NCI-H128 (cell line): ENCODE results near the gene KIAA1755.

Experiments
- DNase-seq: peaks from one replicate; lab custom pipeline; 2025; ENCODE audit not compliant: unreplicated experiment; lab: John Stamatoyannopoulos, UW

Gene KIAA1755

GRCh38 chr20:38243709-38244020 lies 16.9 kb downstream of the KIAA1755 start:
- no peak for DNase-seq

GRCh38 chr20:38242848-38243708 lies 17.5 kb downstream of the KIAA1755 start:
- DNase-seq, result no peak

GRCh38 chr20:38241201-38241600 lies 19.3 kb downstream of the KIAA1755 start:
- DNase-seq, result no peak

- DNase-seq, result no peak
These were observed 21.1 kb downstream of the KIAA1755 start for GRCh38 chr20:38239441-38239840.

DNA sequence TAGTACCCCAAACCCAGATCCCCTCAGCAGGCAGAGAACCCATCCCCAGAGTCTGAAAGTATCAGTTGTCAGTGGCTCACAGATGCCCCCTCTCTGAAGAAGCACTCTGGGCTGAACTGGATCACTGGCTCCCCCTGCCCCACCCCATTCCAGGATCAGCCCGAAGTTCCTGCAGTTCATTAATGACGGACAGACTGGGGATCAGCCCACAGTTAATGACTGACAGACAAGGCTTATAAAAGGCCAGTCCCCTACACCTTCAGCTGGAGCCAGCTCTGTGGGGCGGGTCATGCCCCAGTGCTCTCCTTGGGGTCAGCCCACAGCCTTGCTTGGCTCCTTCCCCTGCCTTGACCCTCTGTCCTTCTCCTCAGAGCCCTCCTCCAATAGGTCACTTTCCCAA lies 21.7 kb downstream of the KIAA1755 start:
- no peak for DNase-seq

GRCh38 chr20:38237381-38237780 lies 23.2 kb downstream of the KIAA1755 start:
- DNase-seq, result no peak

DNA sequence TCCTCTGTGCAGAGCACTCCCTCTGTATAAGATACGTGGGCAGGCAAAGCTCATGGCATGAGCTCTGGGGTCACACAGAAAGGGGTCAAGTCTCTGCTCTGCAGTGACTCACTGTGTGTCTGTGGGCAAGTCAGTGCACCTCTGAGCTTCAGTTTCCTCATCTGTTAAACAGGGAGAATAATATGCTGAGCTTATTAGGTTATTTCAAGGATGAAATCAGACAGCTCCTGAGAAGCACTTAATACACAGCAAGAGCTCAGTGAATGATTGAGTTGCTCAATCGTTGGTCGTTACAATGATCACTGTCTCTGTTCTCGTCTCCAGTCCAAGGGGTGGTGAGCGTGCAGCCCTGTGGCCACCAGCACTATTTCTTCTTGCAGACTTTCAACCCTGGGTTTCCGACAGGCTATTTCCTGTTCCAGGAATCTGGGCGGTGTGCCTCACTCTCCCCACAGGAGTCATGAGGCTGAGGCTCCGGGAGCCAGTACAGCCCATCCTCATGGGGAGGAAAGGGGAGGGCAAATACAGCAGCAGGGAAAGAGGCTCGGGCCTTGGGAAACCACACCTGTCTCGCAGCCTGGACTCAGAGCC lies 28.9 kb downstream of the KIAA1755 start:
- DNase-seq, result no peak

- no peak for DNase-seq
These were observed 29.5 kb downstream of the KIAA1755 start for GRCh38 chr20:38230957-38231526.

- no peak for DNase-seq
These were observed 30.3 kb downstream of the KIAA1755 start for GRCh38 chr20:38230253-38230551.

- DNase-seq, result no peak
These were observed 30.9 kb downstream of the KIAA1755 start for GRCh38 chr20:38229376-38230252.

DNA sequence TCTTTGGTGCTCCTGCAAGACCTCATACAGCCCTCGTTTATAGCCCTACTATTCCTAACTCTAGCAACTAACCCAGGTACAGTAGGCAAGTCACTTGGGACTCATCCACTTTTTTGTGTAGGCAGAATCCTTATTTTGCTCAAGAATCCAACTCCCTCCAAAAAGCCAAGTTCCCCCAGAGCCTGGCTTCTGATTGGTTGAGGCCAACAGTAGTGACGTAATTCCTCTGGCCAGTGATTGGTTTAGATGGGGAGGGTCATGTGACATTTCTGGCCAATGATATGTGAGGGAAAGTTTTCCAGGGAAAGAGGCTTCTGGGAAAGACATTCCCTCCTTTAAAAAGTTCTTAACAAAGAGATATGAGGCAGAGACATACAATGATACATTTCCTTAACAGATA lies 32.1 kb downstream of the KIAA1755 start:
- DNase-seq, result no peak

DNA sequence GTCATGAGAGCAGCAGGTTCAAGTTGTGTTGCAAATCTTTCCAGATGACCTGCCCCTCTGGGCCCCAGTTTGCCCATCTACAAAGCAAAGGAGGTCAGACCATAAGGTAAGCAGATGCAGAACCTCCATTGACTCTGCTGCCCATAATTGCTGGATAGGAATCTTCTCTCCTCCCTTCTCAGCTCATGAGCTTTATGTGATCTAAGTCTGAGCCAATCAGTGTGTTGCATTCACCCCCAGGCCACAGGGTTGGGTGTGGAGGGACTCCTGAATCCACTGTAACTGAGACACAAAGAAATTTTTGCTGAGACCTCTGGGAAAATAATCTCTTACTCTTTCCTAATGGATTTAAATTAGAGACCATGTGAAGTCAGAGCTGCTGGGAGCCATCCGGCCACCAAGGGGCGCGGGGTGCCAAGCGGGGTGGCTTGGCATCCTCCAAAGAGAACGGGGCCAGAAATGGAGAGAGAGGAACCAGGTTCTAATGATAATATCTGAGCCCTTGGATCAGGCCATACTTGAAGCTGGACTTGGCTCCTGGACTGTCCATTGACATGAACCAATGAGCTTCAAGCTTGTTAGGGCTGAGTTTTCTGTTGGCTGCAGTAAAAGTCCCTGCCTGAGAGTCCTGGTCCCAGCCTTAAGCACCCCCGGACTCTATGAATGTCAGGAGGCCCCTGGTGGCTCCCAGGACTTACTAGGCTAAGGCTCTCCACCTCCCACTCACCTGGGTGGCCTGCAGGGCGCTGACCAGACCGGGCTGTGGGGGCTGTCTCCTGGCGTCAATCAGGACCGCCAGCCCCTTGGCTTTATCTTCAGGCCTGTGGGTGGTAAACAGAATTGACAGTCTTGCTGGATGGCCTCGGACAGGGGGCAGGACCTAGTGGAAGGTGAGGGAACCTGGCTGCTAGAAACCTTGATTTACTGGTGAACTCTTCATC lies 32.8 kb downstream of the KIAA1755 start:
- no peak for DNase-seq

DNA sequence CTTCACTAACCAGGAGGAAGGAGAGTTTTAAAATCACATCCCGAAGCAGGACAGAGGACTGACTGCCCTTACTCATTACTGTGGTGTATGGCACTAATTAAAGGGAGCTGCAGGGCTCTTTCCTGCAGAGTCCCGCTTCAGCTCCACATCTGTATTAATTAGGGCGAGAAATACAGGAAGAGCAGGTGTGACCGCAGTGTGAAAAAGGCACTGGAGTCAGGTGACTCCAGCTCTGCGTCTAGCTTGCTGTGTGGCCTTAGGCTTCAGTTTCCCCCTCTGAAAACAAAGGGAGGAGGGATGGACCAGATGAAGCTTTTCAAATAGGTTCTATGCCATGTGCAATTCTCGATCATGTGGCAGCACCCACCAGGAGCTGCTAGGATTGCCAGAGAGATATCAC lies 34.0 kb downstream of the KIAA1755 start:
- no peak for DNase-seq

GRCh38 chr20:38225900-38226263 lies 34.7 kb downstream of the KIAA1755 start:
- no peak for DNase-seq

DNA sequence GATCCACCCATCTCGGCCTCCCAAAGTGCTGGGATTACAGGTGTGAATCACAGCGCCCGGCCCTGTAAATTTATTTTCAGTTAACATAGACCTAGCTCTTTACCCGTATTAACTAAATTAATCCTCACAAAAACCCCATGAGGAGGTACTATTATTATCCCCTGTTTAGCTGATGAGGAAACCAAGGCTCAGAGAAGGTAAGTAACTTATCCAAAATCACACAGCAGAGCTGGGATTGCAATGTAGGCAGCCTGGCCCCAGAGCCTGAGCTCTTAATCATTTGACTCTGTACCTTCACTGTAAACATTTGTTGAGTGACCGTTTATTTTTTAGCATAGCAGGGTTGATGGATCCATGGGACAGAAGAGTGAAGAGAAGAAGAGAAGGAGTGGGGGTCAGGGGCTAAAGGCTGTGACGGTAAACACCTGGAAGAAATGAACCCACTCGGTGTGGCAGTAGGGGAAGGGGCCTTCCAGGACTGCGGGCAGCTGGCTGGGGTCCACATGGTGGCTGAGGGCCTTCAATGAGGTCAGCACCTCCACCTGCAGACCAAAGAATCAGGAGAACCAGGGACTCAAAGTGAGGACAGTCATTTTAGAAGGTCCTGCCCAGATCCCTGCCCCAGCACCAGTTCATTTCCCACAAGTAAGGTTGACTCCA lies 35.2 kb downstream of the KIAA1755 start:
- DNase-seq, result no peak

DNA sequence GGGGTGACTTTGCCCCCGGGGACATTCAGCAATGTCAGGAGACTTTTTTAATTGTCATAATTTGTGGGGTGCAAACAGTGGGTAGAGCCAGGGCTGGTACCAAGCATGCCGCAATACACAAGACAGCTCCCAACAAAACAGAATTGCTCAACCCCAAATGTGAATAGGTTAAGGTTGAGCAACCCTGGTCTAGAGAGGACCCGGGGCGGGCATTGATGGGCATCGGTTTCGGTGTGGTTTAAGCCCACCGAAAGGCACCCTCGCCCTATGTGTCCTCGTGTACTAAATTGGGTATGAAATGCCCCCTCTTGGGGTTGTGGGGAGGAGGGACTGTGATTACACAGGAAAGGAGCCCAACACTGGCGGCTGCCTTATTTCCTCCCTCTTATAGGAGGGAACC lies 36.0 kb downstream of the KIAA1755 start:
- no peak for DNase-seq

- DNase-seq, result no peak
These were observed 36.8 kb downstream of the KIAA1755 start for GRCh38 chr20:38223743-38224100.

DNA sequence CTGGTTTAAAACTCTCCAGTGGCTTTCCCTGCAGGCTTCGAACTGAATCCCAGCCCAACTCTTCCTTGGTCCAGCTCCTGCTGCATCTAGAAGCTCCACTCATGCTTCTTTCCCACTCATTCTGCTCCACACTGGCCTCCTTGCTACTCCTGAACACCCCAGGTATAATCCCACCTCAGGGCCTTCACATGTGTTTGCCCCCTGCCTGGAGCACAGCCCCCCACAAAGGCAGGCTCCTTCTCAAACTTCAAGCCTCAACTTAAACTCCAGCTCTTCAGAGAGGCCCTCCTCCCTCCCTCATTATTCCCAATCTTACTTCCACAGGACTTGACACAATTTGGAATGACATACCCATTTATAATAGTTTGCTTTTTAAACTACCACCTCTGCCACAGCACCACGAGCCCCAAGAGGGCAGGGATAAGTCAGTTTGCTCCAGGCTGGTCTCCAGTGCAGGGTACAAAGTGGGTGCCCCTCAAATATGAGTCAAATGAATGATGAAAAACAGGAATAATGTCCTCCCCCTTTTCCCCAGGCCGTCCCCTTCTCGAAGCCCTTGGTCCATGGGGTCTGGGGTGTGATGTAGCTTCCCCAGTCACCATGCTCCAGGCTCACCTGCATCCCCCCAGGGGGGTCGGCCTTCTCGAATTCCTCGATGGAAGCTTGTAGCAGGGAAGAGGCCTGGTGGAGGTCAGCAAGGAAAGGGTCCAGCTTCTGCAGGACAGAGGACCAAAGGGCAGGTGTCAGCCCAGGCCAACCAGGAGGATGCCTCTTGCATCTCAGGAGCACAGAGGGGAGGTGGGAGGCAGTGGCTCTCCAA lies 37.4 kb downstream of the KIAA1755 start:
- DNase-seq, result no peak

- DNase-seq, result peak; percentile 18
These were observed 38.2 kb downstream of the KIAA1755 start for GRCh38 chr20:38222231-38222922.
